Sciatic nerve (tissue), 2 donors: Measurements from ENCODE around the gene SMIM35. TPM values are rescaled to one million over a fixed set of nuclear protein-coding genes. Genes with fewer than 3 reads are reported as not detected.
"Not testable (repeated sequence)": the region's sequence is repeated elsewhere in the genome, so short reads cannot be mapped to it uniquely, and the experiment has no call there.

ENCODE experiments used
- ATAC-seq: fragments of 200-7000 bp; cut with Tn5 transposase; one replicate; pipeline ENCODE4 v1.9.1; 2020; ENCODE audit warnings: mild to moderate bottlenecking, moderate library complexity
- DNase-seq: peaks from one replicate; pipeline ENCODE4 v3.0.0-alpha.2; 2020; ENCODE audit warnings: low spot score
- intact Hi-C: fragments of 100-400 bp; cut with DNase I; formaldehyde crosslinking; loops from one replicate; pipeline ENCODE4 v1.14.2; 2022
- total RNA-seq: library from RNA; stranded (reverse); fragmentation: NEBNext Ultra II Directional; extraction: Animal tissue kit (Norgen Biotek cat#: 25700); gene quantifications from one replicate; pipeline ENCODE4 v1.2.1, GENCODE V29; 2021
- donor health status: DM: no; HTN: no; CAD: no.
- donor health status: DM: no; HTN: no; CAD: no.

The SMIM35 gene
- total RNA-seq, 1 donor from 2014 or later, result not detected

DNA sequence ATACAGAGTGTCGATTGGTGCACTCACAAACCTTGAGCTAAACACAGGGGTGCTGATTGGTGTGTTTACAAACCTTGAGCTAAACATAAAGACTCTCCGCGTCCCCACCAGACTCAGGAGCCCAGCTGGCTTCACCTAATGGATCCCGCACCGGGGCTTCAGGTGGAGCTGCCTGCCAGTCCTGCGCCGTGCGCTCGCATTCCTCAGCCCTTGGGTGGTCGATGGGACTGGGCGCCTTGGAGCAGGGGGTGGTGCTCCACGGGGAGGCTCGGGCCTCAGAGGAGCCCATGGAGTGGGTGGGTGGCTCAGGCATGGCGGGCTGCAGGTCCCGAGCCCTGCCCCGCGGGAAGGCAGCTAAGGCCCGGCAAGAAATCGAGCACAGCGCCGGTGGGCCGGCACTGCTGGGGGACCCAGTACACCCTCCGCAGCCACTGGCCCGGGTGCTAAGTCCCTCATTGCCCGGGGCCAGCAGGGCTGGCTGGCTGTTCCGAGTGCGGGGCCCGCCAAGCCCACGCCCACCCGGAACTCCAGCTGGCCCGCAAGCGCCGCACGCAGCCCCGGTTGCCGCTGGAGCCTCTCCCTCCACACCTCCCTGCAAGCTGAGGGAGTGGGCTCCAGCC is 108.4 kb downstream of the SMIM35 start:
- DNase-seq, ATAC-seq, intact Hi-C loops: not testable (repeated sequence)

- ATAC-seq, intact Hi-C loops, DNase-seq: not testable (repeated sequence)
Measured at GRCh38 chr11:117977612-117978264, 109.0 kb downstream of the SMIM35 start.

DNA sequence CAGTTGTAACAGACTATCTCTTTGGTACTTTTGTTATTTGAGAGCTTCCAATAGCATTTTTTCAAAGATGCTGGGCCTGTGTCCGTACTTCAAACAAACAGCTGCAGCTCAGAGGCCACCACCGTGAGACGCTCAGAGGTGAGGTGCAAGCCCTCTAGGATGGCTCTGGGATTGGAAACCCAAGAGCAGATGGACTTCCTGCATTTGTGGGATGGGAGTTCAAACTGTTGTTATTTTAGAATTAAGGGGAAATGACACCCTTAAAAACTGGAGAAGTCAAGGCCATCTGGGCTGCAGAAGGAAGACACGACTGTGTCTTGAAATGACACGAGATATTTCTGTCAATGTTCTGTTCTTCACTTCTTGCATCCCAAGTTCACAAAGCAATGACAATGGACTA is 109.7 kb downstream of the SMIM35 start:
- intact Hi-C loops, result no loop called here
- peak; percentile 29 for ATAC-seq

DNA sequence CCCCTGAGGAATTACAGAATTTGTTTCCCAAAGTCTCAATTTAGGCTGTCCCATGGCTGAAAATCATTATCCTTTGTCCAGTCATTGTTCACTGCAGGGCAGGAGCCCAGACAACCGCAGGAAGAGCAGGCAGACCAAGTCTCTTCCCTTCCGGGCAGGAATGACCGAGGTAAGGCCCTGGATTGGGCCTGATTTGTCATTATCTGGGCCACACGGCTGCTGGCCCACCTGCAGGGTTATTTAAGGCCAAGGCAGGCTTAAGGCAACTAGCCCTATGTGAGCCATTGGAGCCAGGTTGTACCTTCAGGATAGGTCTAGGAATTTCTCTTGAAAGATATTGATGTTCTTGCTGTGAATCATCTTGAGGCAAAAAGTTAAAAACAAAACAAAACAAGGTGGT is 110.3 kb downstream of the SMIM35 start:
- no peak for DNase-seq
- intact Hi-C loops, result no loop called here
- ATAC-seq, result no peak

More for the DNA sequence above, 109.7 kb downstream of the SMIM35 start:
- DNase-seq, result no peak

GRCh38 chr11:117973503-117973860 is 113.3 kb downstream of the SMIM35 start:
- DNase-seq (no peak), ATAC-seq (no peak)

GRCh38 chr11:117972629-117973502 is 113.9 kb downstream of the SMIM35 start:
- DNase-seq (no peak), ATAC-seq (no peak)
- intact Hi-C loops, result no loop called here

More at GRCh38 chr11:117973503-117973860, 113.3 kb downstream of the SMIM35 start:
- intact Hi-C loops, result no loop called here

GRCh38 chr11:117972044-117972443 is 114.7 kb downstream of the SMIM35 start:
- ATAC-seq (no peak), DNase-seq (no peak)
- intact Hi-C loops, result no loop called here

DNA sequence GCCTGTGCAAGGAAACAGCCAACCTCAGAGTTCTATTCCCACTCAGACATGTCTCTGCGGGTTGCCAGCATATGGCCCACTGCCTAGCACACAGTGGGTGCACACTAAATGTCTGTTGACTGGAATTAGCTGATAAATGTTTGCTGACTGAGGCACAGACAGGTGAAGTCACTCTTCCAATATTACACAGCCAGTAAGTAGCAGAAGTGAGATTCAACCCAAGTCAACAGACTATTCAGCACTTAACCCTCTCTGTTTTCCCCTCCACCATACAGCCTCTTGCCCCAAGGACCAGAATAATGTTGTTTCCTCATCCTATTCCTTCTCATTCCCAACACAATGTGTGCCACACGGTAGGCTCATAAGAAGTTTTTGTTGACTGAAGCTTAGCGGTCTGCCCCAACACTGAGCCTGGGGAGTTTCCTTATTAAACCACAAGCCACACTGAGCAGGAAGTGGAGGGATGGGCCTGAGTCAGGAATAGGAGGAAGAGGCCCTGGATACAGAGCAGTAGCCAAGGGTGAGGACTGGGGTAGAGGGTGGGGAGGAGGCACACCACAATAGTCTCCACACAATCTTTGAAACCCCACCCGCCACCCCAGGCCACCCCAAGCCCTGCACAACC is 116.3 kb downstream of the SMIM35 start:
- peak; percentile 63 for ATAC-seq
- intact Hi-C loops, result no loop called here

DNA sequence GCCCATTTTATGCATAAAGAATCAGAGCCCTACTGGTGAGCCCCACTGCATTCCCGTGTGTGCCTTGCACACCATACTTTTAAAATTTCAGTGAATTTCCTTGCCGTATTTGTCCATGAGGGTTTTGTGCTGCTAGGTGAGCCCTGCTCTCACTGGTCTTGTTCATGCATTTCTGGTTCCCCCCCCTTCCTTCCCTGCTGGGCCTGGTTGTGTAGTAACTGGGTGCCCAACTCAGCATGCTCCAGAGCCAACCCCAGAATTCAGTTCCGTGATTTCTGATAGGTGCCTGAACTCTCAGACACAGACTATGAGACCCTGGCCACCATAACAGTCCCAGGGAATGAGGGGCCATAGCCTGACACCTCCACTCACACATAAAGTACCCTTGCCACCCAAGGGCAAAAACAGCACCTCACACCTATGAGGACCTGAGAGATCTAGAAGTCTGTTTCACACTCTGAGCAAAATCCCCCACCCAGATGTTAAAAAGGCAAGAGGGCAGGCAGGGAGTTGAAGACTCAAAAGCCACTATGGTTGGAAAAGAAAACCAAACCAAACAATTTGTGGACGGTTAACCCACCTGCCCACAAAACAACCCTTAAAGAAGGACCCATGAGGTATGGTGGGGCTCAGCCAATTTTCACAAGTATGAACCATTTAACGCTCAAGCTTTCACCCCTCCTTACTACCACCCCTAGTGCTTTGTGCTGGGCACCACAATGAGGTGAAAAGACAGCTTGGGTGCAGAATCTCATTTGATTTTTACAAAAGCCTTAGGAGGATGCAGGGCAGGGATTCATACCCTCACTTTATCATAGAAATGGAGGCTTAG is 117.4 kb downstream of the SMIM35 start:
- DNase-seq, result no peak
- intact Hi-C loops, result no loop called here
- no peak for ATAC-seq

More for the DNA sequence above, 116.3 kb downstream of the SMIM35 start:
- DNase-seq, result no peak

- intact Hi-C loops, result no loop called here
- DNase-seq (no peak), ATAC-seq (no peak)
Measured at GRCh38 chr11:117966908-117967307, 119.9 kb downstream of the SMIM35 start.

DNA sequence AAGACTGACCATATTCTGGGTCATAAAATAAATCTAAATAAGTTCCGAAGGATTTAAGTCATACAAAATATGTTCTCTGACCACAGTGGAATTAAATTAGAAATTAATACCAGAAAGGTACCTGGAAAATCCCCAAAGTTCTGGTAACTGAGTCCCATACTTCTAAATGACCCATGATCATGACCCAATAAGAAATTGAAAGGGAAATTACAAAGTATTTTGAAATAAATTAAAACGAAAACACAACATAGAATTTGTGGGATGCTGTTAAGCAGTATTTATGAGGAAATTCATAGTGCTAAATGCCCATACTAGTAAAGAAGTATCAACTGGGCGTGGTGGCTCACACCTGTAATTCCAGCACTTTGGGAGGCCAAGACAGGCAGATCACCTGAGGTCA is 123.9 kb downstream of the SMIM35 start:
- intact Hi-C loops, result no loop called here
- no peak for DNase-seq
- no peak for ATAC-seq

DNA sequence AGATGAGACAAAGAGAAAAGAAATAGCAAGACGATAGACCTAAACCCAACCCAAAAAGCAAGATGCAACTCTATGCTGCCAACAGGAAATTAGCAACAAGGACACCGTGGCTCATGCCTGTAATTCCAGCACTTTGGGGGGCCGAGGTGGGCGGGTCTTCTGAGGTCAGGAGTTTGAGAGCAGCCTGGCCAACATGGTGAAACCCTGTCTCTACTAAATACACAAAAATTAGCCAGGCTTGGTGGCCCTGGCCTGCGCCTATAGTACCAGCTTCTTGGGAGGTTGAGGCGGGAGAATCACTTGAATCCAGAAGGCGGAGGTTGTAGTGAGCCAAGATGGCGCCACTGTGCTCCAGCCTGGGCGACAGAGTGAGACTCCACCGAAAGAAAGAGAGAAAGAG is 124.9 kb downstream of the SMIM35 start:
- ATAC-seq (no peak), DNase-seq (no peak)
- intact Hi-C loops, result no loop called here

GRCh38 chr11:117960406-117960805 is 126.4 kb downstream of the SMIM35 start:
- intact Hi-C loops, result loop anchor here (1.0 kb wide), 1 partner anchor 49 kb away; no protein-coding TSS in a partner anchor
- DNase-seq (no peak), ATAC-seq (no peak)

DNA sequence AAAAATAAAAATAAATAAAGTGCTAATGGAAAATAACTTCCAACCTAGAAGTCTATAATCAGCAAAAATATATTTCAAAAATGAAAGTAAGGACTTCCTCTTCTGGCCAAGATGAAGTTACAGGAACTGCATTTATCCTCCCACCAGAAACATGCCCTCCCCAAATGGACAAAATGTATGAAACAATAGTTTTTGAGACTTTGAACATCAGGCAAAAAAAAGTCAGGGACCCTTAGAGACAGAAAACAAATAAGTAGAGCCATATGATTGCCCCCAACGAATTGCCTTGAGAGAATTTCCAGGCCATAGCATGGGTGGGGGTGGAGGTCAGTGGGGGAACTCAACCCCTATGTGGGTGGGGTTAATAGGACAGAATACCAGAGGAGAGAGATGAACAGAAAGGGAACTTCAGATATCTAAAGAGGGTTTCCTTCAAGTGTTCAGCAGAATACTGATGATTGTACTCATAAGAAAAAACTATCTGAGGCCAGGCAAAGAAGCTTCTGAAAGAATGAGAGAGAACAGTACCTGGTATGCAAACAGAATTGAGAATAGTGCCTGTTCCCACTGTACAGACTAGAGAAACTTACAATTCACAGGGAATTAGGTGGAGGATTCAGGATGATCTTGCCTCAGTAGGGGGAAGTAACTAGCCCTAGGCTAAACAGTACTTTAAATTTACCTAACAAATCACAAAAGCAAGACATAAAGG is 127.2 kb downstream of the SMIM35 start:
- intact Hi-C loops, result loop anchor here (1.0 kb wide), 1 partner anchor 48 kb away; no protein-coding TSS in a partner anchor
- DNase-seq (no peak), ATAC-seq (peak; percentile 30)

GRCh38 chr11:117958949-117959348 is 127.8 kb downstream of the SMIM35 start:
- ATAC-seq (no peak), DNase-seq (no peak)
- intact Hi-C loops, result no loop called here
